Breast epithelium (tissue), 3 donors: ENCODE measurements around the gene AFMID.

ENCODE experiments used
- POLR2AphosphoS5 ChIP-seq, 3 donors: sonication (generic); formaldehyde crosslinking; IDR thresholded peaks; one replicate each; pipeline ENCODE4 v1.6.1; 2017; ENCODE audit warnings: antibody characterized with exemption in 3 of 3
- TF ChIP-seq, protein P1 (sequence below), 3 donors: fragments of 450-650 bp; IDR thresholded peaks; one replicate each; pipeline ENCODE4 v1.5.1; 2016 to 2017; ENCODE audit warnings: antibody characterized with exemption in 3 of 3, mild to moderate bottlenecking in 3 of 3, moderate library complexity in 3 of 3

DNA sequence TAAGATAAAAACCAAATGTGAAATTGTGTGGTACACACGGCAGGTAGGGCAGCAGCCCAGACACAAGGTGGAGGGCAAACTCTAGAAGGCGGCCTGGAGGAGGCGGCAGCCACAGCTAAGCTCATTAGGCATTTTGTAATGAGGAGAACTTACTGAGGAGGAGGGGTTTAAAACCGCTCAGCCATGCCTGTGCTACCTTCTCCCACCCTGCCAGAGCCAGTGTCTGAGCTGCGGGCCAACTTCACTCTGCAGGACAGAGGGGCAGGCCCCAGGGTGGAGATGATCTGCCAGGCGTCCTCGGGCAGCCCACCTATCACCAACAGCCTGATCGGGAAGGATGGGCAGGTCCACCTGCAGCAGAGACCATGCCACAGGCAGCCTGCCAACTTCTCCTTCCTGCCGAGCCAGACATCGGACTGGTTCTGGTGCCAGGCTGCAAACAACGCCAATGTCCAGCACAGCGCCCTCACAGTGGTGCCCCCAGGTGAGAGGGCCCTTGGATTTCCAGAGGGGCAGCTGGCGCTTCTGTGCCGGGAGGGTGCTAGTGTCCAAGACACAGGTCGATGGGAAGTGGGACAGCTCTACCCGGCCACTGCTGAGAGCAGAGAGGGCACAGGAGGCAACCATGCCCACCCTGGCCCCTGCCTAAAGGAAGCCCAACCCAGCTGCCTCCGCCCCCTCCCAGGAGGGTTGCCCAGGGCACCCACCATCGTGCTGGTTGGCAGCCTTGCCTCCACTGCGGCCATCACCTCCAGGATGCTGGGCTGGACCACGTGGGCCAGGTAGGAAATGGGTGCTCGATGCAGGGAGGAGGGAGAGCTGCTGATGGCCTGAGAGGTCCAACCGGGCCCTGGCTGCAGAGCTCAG lies 23.0 kb upstream of the AFMID start:
- TF ChIP-seq, protein P1, sequence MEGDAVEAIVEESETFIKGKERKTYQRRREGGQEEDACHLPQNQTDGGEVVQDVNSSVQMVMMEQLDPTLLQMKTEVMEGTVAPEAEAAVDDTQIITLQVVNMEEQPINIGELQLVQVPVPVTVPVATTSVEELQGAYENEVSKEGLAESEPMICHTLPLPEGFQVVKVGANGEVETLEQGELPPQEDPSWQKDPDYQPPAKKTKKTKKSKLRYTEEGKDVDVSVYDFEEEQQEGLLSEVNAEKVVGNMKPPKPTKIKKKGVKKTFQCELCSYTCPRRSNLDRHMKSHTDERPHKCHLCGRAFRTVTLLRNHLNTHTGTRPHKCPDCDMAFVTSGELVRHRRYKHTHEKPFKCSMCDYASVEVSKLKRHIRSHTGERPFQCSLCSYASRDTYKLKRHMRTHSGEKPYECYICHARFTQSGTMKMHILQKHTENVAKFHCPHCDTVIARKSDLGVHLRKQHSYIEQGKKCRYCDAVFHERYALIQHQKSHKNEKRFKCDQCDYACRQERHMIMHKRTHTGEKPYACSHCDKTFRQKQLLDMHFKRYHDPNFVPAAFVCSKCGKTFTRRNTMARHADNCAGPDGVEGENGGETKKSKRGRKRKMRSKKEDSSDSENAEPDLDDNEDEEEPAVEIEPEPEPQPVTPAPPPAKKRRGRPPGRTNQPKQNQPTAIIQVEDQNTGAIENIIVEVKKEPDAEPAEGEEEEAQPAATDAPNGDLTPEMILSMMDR (IDR thresholded peaks at IDR 0.05), result no peak
- TF ChIP-seq POLR2AphosphoS5 (IDR thresholded peaks at IDR 0.05), result no peak
